MM.1S (cell line): ENCODE measurements around the gene TP53TG5.

Source experiments
- EZH2 ChIP-seq: fragments of 300-600 bp; sonication (generic); optimal IDR thresholded peaks from 2 replicates; pipeline ENCODE3; 2017; ENCODE audit warnings: low read depth, mild to moderate bottlenecking, antibody characterized with exemption, low read length, mixed read lengths
- TF ChIP-seq, protein P1 (sequence below): fragments of 300-600 bp; sonication (generic); IDR thresholded peaks from 2 replicates; pipeline ENCODE4 v1.5.1; 2016; ENCODE audit warnings: antibody characterized with exemption, low read length, mixed read lengths

DNA sequence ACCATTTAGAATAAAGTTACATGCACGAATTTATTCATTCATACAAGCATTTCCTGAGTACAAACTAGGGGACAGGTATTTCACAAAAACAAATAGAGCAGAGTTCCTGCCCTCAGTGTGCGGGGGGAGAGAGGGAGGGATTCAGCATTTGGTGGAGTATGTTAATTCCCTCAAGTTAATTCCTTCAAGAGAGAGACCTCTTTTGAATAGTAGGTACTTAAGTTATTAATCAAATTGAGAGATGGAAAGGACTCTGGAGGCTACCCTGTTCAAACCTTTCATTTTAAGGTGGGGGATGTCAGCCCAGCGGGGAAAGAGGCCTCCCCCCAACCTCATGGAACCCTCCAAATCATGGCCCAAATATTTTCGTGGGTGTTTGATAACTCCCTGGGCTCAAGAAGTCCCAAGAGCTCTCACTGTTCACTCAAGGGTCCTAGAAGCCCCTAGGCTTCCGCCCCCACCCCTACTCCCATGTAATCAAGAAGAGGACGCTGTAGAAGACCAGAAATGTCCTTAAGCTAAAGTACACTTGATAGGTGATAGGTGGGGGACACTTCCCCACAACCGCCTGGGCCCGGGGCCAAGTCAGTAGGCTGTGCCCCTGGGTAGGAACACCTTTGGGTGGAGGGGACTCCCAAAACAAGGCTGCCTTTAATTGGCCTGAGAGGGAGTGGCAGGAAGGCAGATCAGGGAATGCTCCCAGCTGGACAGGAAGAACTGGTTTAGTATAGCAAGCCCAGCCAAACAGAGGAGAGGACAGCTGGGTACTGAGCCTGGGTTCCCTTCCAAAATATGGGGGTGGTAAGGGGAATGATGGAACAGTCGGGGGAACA is 32.8 kb downstream of the TP53TG5 start:
- TF ChIP-seq EZH2: no peak
- TF ChIP-seq, protein P1, sequence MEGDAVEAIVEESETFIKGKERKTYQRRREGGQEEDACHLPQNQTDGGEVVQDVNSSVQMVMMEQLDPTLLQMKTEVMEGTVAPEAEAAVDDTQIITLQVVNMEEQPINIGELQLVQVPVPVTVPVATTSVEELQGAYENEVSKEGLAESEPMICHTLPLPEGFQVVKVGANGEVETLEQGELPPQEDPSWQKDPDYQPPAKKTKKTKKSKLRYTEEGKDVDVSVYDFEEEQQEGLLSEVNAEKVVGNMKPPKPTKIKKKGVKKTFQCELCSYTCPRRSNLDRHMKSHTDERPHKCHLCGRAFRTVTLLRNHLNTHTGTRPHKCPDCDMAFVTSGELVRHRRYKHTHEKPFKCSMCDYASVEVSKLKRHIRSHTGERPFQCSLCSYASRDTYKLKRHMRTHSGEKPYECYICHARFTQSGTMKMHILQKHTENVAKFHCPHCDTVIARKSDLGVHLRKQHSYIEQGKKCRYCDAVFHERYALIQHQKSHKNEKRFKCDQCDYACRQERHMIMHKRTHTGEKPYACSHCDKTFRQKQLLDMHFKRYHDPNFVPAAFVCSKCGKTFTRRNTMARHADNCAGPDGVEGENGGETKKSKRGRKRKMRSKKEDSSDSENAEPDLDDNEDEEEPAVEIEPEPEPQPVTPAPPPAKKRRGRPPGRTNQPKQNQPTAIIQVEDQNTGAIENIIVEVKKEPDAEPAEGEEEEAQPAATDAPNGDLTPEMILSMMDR: no peak
